Measurements from ENCODE around the gene ADAMTS12.

ADAMTS12 gene

DNA sequence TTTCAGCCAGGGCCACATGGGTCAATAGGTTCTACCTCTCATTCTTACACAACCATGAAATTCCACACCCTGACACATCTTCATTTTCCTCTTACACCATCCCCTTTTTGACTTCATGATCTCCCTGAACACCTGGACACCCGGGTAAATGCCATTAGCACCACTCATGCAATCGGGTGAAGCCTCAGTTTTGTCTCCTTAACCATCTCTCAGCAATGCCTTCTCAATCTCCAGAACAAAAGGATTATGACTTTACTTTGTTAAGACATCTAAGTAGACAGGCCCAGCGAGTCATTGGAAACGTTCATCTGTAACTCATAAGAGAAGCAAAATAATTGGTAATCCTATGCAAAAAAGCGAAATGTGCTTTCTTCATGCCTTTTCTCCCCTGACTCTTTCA, 49.9 kb downstream of the ADAMTS12 start:
- H3K4me3 ChIP-seq (ENCODE audit: control insufficient read depth, low read depth, low read length), result no peak overlapping the region
- no peak for DNase-seq (ENCODE audit: low read depth)
- TF ChIP-seq, protein P1, sequence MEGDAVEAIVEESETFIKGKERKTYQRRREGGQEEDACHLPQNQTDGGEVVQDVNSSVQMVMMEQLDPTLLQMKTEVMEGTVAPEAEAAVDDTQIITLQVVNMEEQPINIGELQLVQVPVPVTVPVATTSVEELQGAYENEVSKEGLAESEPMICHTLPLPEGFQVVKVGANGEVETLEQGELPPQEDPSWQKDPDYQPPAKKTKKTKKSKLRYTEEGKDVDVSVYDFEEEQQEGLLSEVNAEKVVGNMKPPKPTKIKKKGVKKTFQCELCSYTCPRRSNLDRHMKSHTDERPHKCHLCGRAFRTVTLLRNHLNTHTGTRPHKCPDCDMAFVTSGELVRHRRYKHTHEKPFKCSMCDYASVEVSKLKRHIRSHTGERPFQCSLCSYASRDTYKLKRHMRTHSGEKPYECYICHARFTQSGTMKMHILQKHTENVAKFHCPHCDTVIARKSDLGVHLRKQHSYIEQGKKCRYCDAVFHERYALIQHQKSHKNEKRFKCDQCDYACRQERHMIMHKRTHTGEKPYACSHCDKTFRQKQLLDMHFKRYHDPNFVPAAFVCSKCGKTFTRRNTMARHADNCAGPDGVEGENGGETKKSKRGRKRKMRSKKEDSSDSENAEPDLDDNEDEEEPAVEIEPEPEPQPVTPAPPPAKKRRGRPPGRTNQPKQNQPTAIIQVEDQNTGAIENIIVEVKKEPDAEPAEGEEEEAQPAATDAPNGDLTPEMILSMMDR (conservative IDR thresholded peaks at IDR 0.05; ENCODE audit: control insufficient read depth, insufficient read depth, low read depth, low read length), result no peak

DNA sequence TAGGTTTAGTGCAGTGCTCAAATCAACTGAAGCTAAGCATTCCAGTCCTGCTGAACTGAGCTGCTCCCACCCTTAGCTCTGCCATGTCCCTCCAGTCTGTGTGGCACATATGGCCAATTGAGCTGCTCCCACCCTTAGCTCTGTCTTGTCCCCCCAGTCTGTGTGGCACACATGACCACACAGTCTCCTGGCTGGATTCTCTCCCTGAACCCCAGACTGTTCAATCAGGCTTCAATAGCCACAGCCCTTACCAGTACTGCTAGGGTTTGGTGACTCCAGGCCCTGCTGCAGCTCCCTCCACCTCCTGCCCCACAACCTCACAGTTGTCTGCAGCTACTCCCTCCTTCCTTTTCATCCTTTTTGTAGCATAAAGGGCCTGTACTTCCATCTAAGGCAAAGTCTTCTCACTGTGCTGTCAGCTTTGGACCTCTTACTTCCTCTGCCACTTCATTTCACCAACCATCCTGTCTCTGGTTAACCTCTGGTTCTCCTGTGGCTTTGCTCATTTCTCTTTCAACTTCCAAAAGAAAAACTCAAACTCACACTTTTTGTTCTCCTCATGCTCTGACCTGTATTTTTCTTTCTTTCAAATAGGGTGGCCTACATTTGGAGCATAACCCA, 50.8 kb downstream of the ADAMTS12 start:
- TF ChIP-seq, protein P1 (conservative IDR thresholded peaks at IDR 0.05; ENCODE audit: control insufficient read depth, insufficient read depth, low read depth, low read length), result no peak
- no peak for DNase-seq (ENCODE audit: low read depth)

DNA sequence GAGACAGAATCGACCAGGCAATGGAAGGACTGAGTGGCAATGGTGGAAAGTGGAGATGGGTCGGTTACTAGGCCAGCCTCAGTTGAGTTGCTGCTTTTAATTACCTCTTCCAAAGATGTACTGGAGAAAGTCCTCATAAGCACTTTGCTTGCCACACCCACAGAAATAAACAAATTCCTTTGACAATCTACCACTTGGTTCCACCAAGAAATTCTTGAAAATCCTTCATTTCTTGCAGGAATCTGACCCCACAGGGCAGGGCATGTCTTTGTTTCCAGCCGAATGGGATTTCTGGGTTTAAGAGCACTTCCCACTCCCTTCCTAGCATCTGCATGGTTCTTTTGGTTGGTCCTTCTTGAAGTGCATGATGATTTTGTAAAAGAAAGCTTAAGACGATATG, 54.5 kb downstream of the ADAMTS12 start:
- no peak overlapping the region for H3K4me3 ChIP-seq (ENCODE audit: control insufficient read depth, low read depth, low read length)
- no peak for DNase-seq (ENCODE audit: low read depth)
- TF ChIP-seq, protein P1 (conservative IDR thresholded peaks at IDR 0.05; ENCODE audit: control insufficient read depth, insufficient read depth, low read depth, low read length), result no peak

More for the DNA sequence above, 50.8 kb downstream of the ADAMTS12 start:
- no peak overlapping the region for H3K4me3 ChIP-seq (ENCODE audit: control insufficient read depth, low read depth, low read length)

DNA sequence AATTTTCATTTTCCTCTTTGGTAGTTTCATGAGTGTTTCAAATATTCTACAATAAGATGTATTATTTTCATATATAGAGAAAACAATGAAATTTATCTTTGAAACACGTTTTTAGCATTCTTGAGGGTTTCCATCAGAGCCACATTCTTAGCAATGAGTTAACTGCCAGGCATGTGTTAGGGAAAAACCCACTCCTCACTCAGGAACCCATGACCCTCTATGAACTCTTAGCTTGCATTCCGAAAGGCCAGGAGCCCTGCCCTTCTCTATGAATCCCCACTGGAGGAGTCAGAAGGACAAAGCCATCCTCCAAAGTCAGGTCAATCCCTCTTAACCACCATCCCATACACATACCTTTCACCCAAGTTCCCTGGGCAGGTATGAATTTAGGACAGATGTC, 57.5 kb downstream of the ADAMTS12 start:
- DNase-seq (ENCODE audit: low read depth), result no peak
- TF ChIP-seq, protein P1 (conservative IDR thresholded peaks at IDR 0.05; ENCODE audit: control insufficient read depth, insufficient read depth, low read depth, low read length), result no peak
- H3K4me3 ChIP-seq (ENCODE audit: control insufficient read depth, low read depth, low read length), result no peak overlapping the region

DNA sequence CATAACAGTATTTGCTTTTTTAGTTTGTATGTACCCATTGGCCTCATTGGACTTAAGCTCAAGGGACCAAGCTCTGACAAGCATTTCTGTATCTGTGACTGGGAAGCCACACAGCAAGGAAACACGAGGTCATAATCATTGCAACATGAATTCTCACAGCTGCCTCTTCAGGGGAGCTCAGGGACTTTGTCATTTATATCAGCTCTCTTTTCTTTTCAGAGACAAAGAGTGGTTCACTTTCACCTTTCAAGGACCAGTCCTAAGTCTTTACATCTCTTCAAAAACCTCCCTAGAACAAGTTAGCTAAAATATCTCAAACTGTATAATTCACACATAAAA, 58.6 kb downstream of the ADAMTS12 start:
- H3K4me3 ChIP-seq (ENCODE audit: control insufficient read depth, low read depth, low read length), result no peak overlapping the region
- TF ChIP-seq, protein P1 (conservative IDR thresholded peaks at IDR 0.05; ENCODE audit: control insufficient read depth, insufficient read depth, low read depth, low read length), result no peak

DNA sequence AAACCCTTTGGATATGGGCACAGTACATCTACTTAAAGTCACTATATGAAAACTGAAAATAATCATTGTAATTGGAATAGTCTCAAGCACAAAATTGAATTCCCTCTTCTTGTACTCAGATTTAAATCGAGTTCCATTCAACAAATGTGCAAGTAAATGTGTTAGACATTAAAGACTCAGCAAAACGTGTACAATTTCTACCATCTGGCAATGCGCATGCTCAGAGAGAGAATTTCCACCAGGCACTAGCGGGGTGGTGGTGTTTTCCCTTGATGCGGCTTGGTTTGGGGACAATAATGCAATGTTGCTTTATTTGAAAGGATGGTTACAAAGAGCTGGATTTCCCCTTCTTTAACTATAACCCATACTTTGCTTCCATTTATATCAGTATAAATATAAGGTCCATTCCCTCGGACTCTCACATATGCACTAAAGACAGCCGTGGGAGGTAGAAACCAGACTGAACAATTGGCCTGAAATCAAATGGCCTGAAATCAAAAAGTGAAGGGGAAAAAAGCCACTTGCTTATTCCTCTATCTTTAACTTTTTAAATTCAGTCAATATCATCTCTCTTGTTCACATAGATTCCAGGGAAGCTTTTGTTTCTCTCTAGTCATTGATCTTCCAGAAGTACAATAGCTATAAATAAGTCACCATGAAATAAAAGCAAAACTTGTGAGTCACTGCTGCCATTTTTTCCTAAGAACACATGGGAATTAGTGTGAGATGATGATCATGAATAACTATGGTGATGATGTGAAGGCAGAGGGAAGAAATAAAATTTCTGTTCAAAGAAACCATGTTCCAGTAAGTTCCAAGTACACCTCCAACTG, 59.2 kb downstream of the ADAMTS12 start:
- no peak overlapping the region for H3K4me3 ChIP-seq (ENCODE audit: control insufficient read depth, low read depth, low read length)
- TF ChIP-seq, protein P1 (conservative IDR thresholded peaks at IDR 0.05; ENCODE audit: control insufficient read depth, insufficient read depth, low read depth, low read length), result no peak
- DNase-seq (ENCODE audit: low read depth), result peak; percentile 84

More for the DNA sequence above, 58.6 kb downstream of the ADAMTS12 start:
- no peak for DNase-seq (ENCODE audit: low read depth)

All from fibroblast of mammary gland (primary cell).